ENCODE results near the gene KANK4. TPM values are rescaled to one million over a fixed set of nuclear protein-coding genes. Genes with fewer than 3 reads are reported as not detected.

Gene KANK4
- total RNA-seq, 1 donor from 2014 or later: not detected

- Mint-ChIP-seq H3K27me3 (peaks cover 8% of the 10 kb centered on the region), H3K9me3 (no peaks in the 10 kb centered on the region), H3K27ac (no peak overlapping the region), H3K36me3 (ENCODE audit: low read depth) (no peaks in the 10 kb centered on the region), H3K4me1 (no peaks in the 10 kb centered on the region), H3K4me3 (no peak overlapping the region)
- intact Hi-C loops (cut with micrococcal nuclease): no loop called here
- no peak for TF ChIP-seq CTCF (IDR thresholded peaks at IDR 0.05)
- ChIA-PET CTCF (no interaction called here), POLR2A (interaction anchor here (0.6 kb wide), 1 partner anchor 1267 kb away, joined by 3 read pairs; no protein-coding TSS in a partner anchor)
- no peak for DNase-seq
- no peak for ATAC-seq (ENCODE audit: low read depth)
Measured at GRCh38 chr1:62343911-62344310, 24.7 kb upstream of the KANK4 start.

- intact Hi-C loops (cut with micrococcal nuclease): no loop called here
- H3K36me3 Mint-ChIP-seq (ENCODE audit: low read depth): no peaks in the 10 kb centered on the region
- POLR2A ChIA-PET: no interaction called here
- H3K27me3 Mint-ChIP-seq: peaks cover 8% of the 10 kb centered on the region
- H3K9me3 Mint-ChIP-seq: no peaks in the 10 kb centered on the region
- no peak overlapping the region for H3K4me3 Mint-ChIP-seq
- no peak for DNase-seq
- H3K27ac Mint-ChIP-seq: no peak overlapping the region
- no peaks in the 10 kb centered on the region for H3K4me1 Mint-ChIP-seq
- CTCF ChIA-PET: no interaction called here
- no peak for ATAC-seq (ENCODE audit: low read depth)
- no peak for TF ChIP-seq CTCF (IDR thresholded peaks at IDR 0.05)
Measured at GRCh38 chr1:62342270-62342669, 23.0 kb upstream of the KANK4 start.

GRCh38 chr1:62341615-62342014, 22.4 kb upstream of the KANK4 start:
- Mint-ChIP-seq H3K9me3 (no peaks in the 10 kb centered on the region), H3K36me3 (ENCODE audit: low read depth) (no peaks in the 10 kb centered on the region), H3K4me1 (no peaks in the 10 kb centered on the region), H3K27ac (no peak overlapping the region), H3K27me3 (peaks cover 8% of the 10 kb centered on the region), H3K4me3 (no peak overlapping the region)
- DNase-seq (no peak), ATAC-seq (ENCODE audit: low read depth) (no peak)
- ChIA-PET POLR2A (no interaction called here), CTCF (no interaction called here)
- intact Hi-C loops (cut with micrococcal nuclease): no loop called here
- TF ChIP-seq CTCF (IDR thresholded peaks at IDR 0.05): no peak

GRCh38 chr1:62341089-62341488, 21.9 kb upstream of the KANK4 start:
- DNase-seq (no peak), ATAC-seq (ENCODE audit: low read depth) (no peak)
- no peaks in the 10 kb centered on the region for H3K4me1 Mint-ChIP-seq
- no peak for TF ChIP-seq CTCF (IDR thresholded peaks at IDR 0.05)
- no peaks in the 10 kb centered on the region for H3K9me3 Mint-ChIP-seq
- POLR2A ChIA-PET: no interaction called here
- CTCF ChIA-PET: no interaction called here
- no peaks in the 10 kb centered on the region for H3K36me3 Mint-ChIP-seq (ENCODE audit: low read depth)
- H3K4me3 Mint-ChIP-seq: no peak overlapping the region
- no peak overlapping the region for H3K27ac Mint-ChIP-seq
- peaks cover 8% of the 10 kb centered on the region for H3K27me3 Mint-ChIP-seq
- intact Hi-C loops (cut with micrococcal nuclease): no loop called here

GRCh38 chr1:62337706-62338631, 18.7 kb upstream of the KANK4 start:
- ChIA-PET POLR2A (no interaction called here), CTCF (no interaction called here)
- no peak for TF ChIP-seq CTCF (IDR thresholded peaks at IDR 0.05)
- H3K4me3 Mint-ChIP-seq: no peak overlapping the region
- intact Hi-C loops (cut with micrococcal nuclease): no loop called here
- no peak for DNase-seq
- H3K9me3 Mint-ChIP-seq: no peaks in the 10 kb centered on the region
- H3K27me3 Mint-ChIP-seq: no peaks in the 10 kb centered on the region
- no peak overlapping the region for H3K27ac Mint-ChIP-seq
- H3K4me1 Mint-ChIP-seq: no peaks in the 10 kb centered on the region
- ATAC-seq (ENCODE audit: low read depth): no peak
- H3K36me3 Mint-ChIP-seq (ENCODE audit: low read depth): no peaks in the 10 kb centered on the region
